ENCODE data around the gene ZNF487. TPM values are rescaled to one million over a fixed set of nuclear protein-coding genes. Genes with fewer than 3 reads are reported as not detected.
"Not testable (repeated sequence)": the region's sequence is repeated elsewhere in the genome, so short reads cannot be mapped to it uniquely, and the experiment has no call there.

Gene ZNF487
- total RNA-seq, 1 experiment from 2014 or later = 4.0 TPM

DNA sequence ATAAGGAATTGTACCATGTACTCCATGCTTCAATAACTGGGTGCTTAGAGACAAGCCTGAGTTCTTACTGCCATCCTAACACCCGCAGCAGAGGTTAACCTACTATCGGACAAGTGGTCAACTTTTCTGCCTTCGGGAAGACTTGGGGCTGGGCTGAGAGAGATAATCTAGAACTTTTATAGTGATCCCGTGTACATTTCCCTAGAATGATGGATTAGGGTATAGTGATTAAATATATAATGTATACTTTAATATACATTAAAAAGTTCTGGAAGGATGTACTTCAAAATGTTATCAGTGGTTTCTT lies 15.8 kb upstream of the ZNF487 start (continued):
- TF ChIP-seq SP1 (IDR thresholded peaks at IDR 0.05; ENCODE audit: low read depth) (no peak), SIN3A (IDR thresholded peaks at IDR 0.05; ENCODE audit: low read depth) (no peak), EZH2 (IDR thresholded peaks at IDR 0.05) (no peak)

DNA sequence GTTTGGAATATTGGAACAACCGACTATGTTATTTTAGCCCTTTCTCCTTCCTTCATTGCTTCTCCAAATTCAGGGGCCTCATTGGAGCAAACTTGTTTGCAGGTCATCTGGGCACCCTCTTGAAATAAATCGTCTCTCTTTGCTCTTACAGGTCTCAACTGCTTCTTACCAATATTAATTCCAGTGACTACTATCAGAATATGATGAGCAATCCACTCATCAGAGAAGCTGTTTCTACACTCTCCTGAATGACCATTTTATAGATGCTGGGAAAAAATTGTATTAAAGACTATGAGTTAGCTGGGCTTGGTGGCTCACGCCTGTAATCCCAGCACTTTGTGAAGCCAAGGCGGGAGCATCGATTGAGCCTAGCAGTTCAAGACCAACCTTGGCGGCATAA lies 15.4 kb upstream of the ZNF487 start:
- ChIA-PET RAD21 (ENCODE audit: low non-redundant PET in 1 of 2, low total read pairs in 2 of 2, uncharacterized antibody in 2 of 2, unreplicated experiment in 2 of 2) (no interaction called here), CTCF (no interaction called here), POLR2A (interaction anchor here (1.0 kb wide), 1 partner anchor 15 kb away, joined by 3 read pairs; the partner anchor contains the start of gene ZNF487)
- no peaks in the 10 kb centered on the region for H3K9me2 ChIP-seq (ENCODE audit: insufficient read depth)
- H3K9ac ChIP-seq (ENCODE audit: low read length) = no peak overlapping the region
- TF ChIP-seq ATF3 (IDR thresholded peaks at IDR 0.05) (no peak), POLR2AphosphoS5 (IDR thresholded peaks at IDR 0.05; ENCODE audit: low read depth, low read length) (no peak), EGR1 (IDR thresholded peaks at IDR 0.05; ENCODE audit: low read depth) (no peak)
- peak overlapping the region; percentile 90; the same call in 1 of the 2 replicates for H3K27ac ChIP-seq (ENCODE audit: low read depth, low read length)
- no peak overlapping the region for H3K4me3 ChIP-seq (replicated peaks in 1 of 2; ENCODE audit: low read depth in 1 of 2, low read length in 2 of 2)
- H3K36me3 ChIP-seq (ENCODE audit: control insufficient read depth in 1 of 2, insufficient read depth in 2 of 2, low read length in 2 of 2) = no peaks in the 10 kb centered on the region
- H3K4me2 ChIP-seq (ENCODE audit: low read length) = peak overlapping the region; percentile 76; the same call in 1 of the 2 replicates
- H4K20me1 ChIP-seq (ENCODE audit: insufficient read depth) = no peaks in the 10 kb centered on the region
- no peak overlapping the region for H2AFZ ChIP-seq (ENCODE audit: low read depth, low read length, poor library complexity, severe bottlenecking)
- no TSS peak for BruUV-seq (replicated peaks)
- no peaks in the 10 kb centered on the region for H3K79me2 ChIP-seq (ENCODE audit: insufficient read depth, low read length)
- H3K9me3 ChIP-seq (ENCODE audit: control insufficient read depth in 1 of 2, insufficient read depth in 1 of 2, low read depth in 1 of 2, low read length in 2 of 2) = no peaks in the 10 kb centered on the region
- no peak for DNase-seq (ENCODE audit: low read depth, low spot score)
- peaks cover 30 to 44% of the 10 kb centered on the region in 2 experiments for H3K4me1 ChIP-seq (ENCODE audit: control insufficient read depth in 1 of 2, insufficient read depth in 2 of 2, low read length in 2 of 2)
- intact Hi-C loops (cut with micrococcal nuclease) = no loop called here
- H3K27me3 ChIP-seq (ENCODE audit: insufficient read depth, low read length) = no peaks in the 10 kb centered on the region
- no peak for ATAC-seq

- H3K9me3 ChIP-seq (ENCODE audit: control insufficient read depth in 1 of 2, insufficient read depth in 1 of 2, low read depth in 1 of 2, low read length in 2 of 2); H3K36me3 ChIP-seq (ENCODE audit: control insufficient read depth in 1 of 2, insufficient read depth in 2 of 2, low read length in 2 of 2); H4K20me1 ChIP-seq (ENCODE audit: insufficient read depth); BruUV-seq (replicated peaks); DNase-seq (ENCODE audit: low read depth, low spot score); H3K9ac ChIP-seq (ENCODE audit: low read length); H3K9me2 ChIP-seq (ENCODE audit: insufficient read depth); ATAC-seq; H3K27me3 ChIP-seq (ENCODE audit: insufficient read depth, low read length); intact Hi-C loops (cut with micrococcal nuclease); H3K79me2 ChIP-seq (ENCODE audit: insufficient read depth, low read length); RAD21 ChIA-PET (ENCODE audit: low non-redundant PET in 1 of 2, low total read pairs in 2 of 2, uncharacterized antibody in 2 of 2, unreplicated experiment in 2 of 2); CTCF ChIA-PET; H3K4me3 ChIP-seq (replicated peaks in 1 of 2; ENCODE audit: low read depth in 1 of 2, low read length in 2 of 2); H2AFZ ChIP-seq (ENCODE audit: low read depth, low read length, poor library complexity, severe bottlenecking): not testable (repeated sequence)
- H3K4me1 ChIP-seq (ENCODE audit: control insufficient read depth in 1 of 2, insufficient read depth in 2 of 2, low read length in 2 of 2) = peaks cover 30 to 44% of the 10 kb centered on the region in 2 experiments
- peak overlapping the region; percentile 76; the same call in 1 of the 2 replicates for H3K4me2 ChIP-seq (ENCODE audit: low read length)
- POLR2A ChIA-PET = interaction anchor here (1.0 kb wide), 1 partner anchor 15 kb away, joined by 3 read pairs; the partner anchor contains the start of gene ZNF487
- H3K27ac ChIP-seq (ENCODE audit: low read depth, low read length) = peak overlapping the region; percentile 90; the same call in 1 of the 2 replicates
Observed at GRCh38 chr10:43421944-43422343, 15.0 kb upstream of the ZNF487 start.

Measured in HCT116 (cell line).